K562 (cell line): ENCODE data around the gene PSMA7. TPM values are rescaled to one million over a fixed set of nuclear protein-coding genes. Genes with fewer than 3 reads are reported as not detected.
A peak's percentile ranks its signal among the peaks of the same experiment; 100 is the strongest.

Experiments used
- ATF1 ChIP-seq, 2 experiments: fragments of 450-650 bp in 1 of 2; IDR thresholded peaks; 2 replicates each; pipeline ENCODE4 v1.6.1; 2016; ENCODE audit warnings: missing compliant biosample characterization in 1 of 2, missing genetic modification characterization in 1 of 2
- CBX2 ChIP-seq: fragments of 200-600 bp; sonication (generic); IDR thresholded peaks from one replicate; pipeline ENCODE4 v1.6.1; 2012; ENCODE audit warnings: mild to moderate bottlenecking, low read length, inconsistent platforms; ENCODE audit not compliant: insufficient read depth, poor library complexity, severe bottlenecking
- CBX5 ChIP-seq: IDR thresholded peaks from 2 replicates; pipeline ENCODE4 v1.6.1; 2014; ENCODE audit warnings: low read depth, borderline replicate concordance
- ETV6 ChIP-seq, 3 experiments: fragments of 150-350 bp in 1 of 3; sonication (generic) in 1 of 3; formaldehyde crosslinking in 1 of 3; IDR thresholded peaks; 2 replicates each; pipeline versions ENCODE4 v1.6.1 to v1.8.0; 2014 to 2022; ENCODE audit warnings: borderline replicate concordance in 2 of 3, low read depth in 2 of 3, antibody characterized with exemption in 1 of 3, low read length in 1 of 3, mild to moderate bottlenecking in 1 of 3, missing genetic modification reagents in 1 of 3
- KAT7 ChIP-seq: sonication (generic); formaldehyde crosslinking; IDR thresholded peaks from 2 replicates; pipeline ENCODE4 v1.8.0; 2022; ENCODE audit warnings: missing genetic modification reagents, mild to moderate bottlenecking, borderline replicate concordance
- MAZ ChIP-seq, 2 experiments: fragments of 450-650 bp in 1 of 2; sonication (generic) in 1 of 2; formaldehyde crosslinking; IDR thresholded peaks in 1 of 2; conservative IDR thresholded peaks in 1 of 2; 2 replicates each; pipeline versions ENCODE4 v1.4.0 to v1.5.0; 2020; ENCODE audit warnings: mild to moderate bottlenecking in 1 of 2, missing genetic modification reagents in 1 of 2
- MEF2A ChIP-seq: IDR thresholded peaks from 2 replicates; pipeline ENCODE4 v1.6.1; 2011; ENCODE audit warnings: low read depth, mild to moderate bottlenecking, low read length, moderate library complexity; ENCODE audit not compliant: control insufficient read depth
- MXI1 ChIP-seq: IDR thresholded peaks from 2 replicates; pipeline ENCODE4 v1.6.1; 2011; ENCODE audit warnings: low read depth, mild to moderate bottlenecking, improper control_type of control experiment, low read length
- NELFE ChIP-seq: IDR thresholded peaks from 2 replicates; pipeline ENCODE4 v1.6.1; 2011; ENCODE audit warnings: mild to moderate bottlenecking; ENCODE audit not compliant: insufficient read depth, insufficient read length
- NR4A1 ChIP-seq, 2 experiments: fragments of 250-450 bp in 1 of 2; fragments of 450-650 bp in 1 of 2; sonication (Bioruptor Pico) in 1 of 2; IDR thresholded peaks; 2 replicates each; pipeline versions ENCODE4 v1.4.0 to v1.6.1; 2016 to 2020; ENCODE audit warnings: mild to moderate bottlenecking in 2 of 2, missing compliant biosample characterization in 1 of 2, missing genetic modification characterization in 1 of 2, moderate library complexity in 1 of 2
- PBX2 ChIP-seq, 2 experiments: IDR thresholded peaks in 1 of 2; conservative IDR thresholded peaks in 1 of 2; 2 replicates each; pipeline ENCODE4 v1.6.1; 2016; ENCODE audit warnings: low read depth in 2 of 2, mild to moderate bottlenecking in 1 of 2, missing compliant biosample characterization in 1 of 2, missing genetic modification characterization in 1 of 2, moderate library complexity in 1 of 2
- PYGO2 ChIP-seq: fragments of 450-650 bp; IDR thresholded peaks from 2 replicates; pipeline ENCODE4 v1.6.1; 2016; ENCODE audit warnings: mild to moderate bottlenecking, missing genetic modification characterization, moderate library complexity, missing compliant biosample characterization
- RBM15 ChIP-seq: fragments of 200-400 bp; formaldehyde crosslinking; IDR thresholded peaks from 2 replicates; pipeline ENCODE4 v1.6.1; 2018; ENCODE audit warnings: mild to moderate bottlenecking, low read length, moderate library complexity; ENCODE audit not compliant: insufficient read depth
- RCOR1 ChIP-seq, 2 experiments: IDR thresholded peaks; 2 replicates each; pipeline ENCODE4 v1.6.1; 2012; ENCODE audit warnings: low read depth in 2 of 2, low read length in 2 of 2, borderline replicate concordance in 1 of 2, improper control_type of control experiment in 1 of 2
- SNIP1 ChIP-seq: fragments of 450-650 bp; IDR thresholded peaks from 2 replicates; pipeline ENCODE4 v1.7.1; 2017; ENCODE audit warnings: low read depth, mild to moderate bottlenecking
- SOX6 ChIP-seq: fragments of 450-650 bp; IDR thresholded peaks from 2 replicates; pipeline ENCODE4 v1.6.1; 2014; ENCODE audit warnings: mild to moderate bottlenecking
- SP1 ChIP-seq: sonication (generic); formaldehyde crosslinking; IDR thresholded peaks from 2 replicates; pipeline ENCODE4 v1.8.1; 2022; ENCODE audit warnings: mild to moderate bottlenecking, missing genetic modification reagents
- ZNF174 ChIP-seq: fragments of 250-450 bp; sonication (Bioruptor Pico); IDR thresholded peaks from 2 replicates; pipeline ENCODE4 v1.4.0; 2020; ENCODE audit warnings: mild to moderate bottlenecking
- ZNF445 ChIP-seq: fragments of 250-450 bp; sonication (Bioruptor Pico); IDR thresholded peaks from 2 replicates; pipeline ENCODE4 v1.4.0; 2020; ENCODE audit warnings: low read depth, mild to moderate bottlenecking, moderate library complexity
- ZNF449 ChIP-seq: fragments of 250-450 bp; sonication (Bioruptor Pico); IDR thresholded peaks from 2 replicates; pipeline ENCODE4 v1.8.0; 2022; ENCODE audit warnings: moderate library complexity, mild to moderate bottlenecking, inconsistent platforms
- ZNF695 ChIP-seq: fragments of 450-650 bp; formaldehyde crosslinking; IDR thresholded peaks from 2 replicates; pipeline ENCODE4 v1.4.0; 2020; ENCODE audit warnings: mild to moderate bottlenecking, moderate library complexity
- ZNF764 ChIP-seq: fragments of 250-450 bp; sonication (Bioruptor Pico); IDR thresholded peaks from 2 replicates; pipeline ENCODE4 v1.4.0; 2020; ENCODE audit warnings: low read depth, mild to moderate bottlenecking, moderate library complexity
- polyA plus RNA-seq, 8 experiments: library from polyadenylated mRNA; depleted of rRNA in 4 of 8; stranded (reverse) in 5 of 8; unstranded in 3 of 8; fragments of >200 nt; fragmentation: Nextera tagmentation in 2 of 8; fragmentation: Illumina TruSeq in 1 of 8; extraction: Ambion mirVana in 2 of 8; extraction: Trizol in 1 of 8; gene quantifications; 2 replicates each; pipeline versions ENCODE4 v1.2.1 to v1.2.3, GENCODE V29; 2011 to 2014; ENCODE audit warnings: inconsistent platforms in 1 of 8, missing spikeins in 1 of 8
- total RNA-seq, 7 experiments: library from RNA; depleted of rRNA in 6 of 7; stranded (reverse); fragments of >200 nt in 6 of 7; fragmentation: Illumina TruSeq in 2 of 7; extraction: Trizol in 2 of 7; gene quantifications; 2 replicates each; pipeline versions ENCODE4 v1.2.1 to v1.2.3, GENCODE V29; 2011 to 2021; ENCODE audit warnings: low replicate concordance in 1 of 7

PSMA7 gene
- total and polyA plus RNA-seq, 9 of the 15 experiments (the other 6 are each of a cell fraction or from before 2014, with no cell fraction given) = 257 to 510 (median 393) TPM

GRCh38 chr20:62146019-62146755 lies 3.0 kb upstream of the PSMA7 start (continued):
- TF ChIP-seq CBX2 (no peak), SP1 (CRISPR knock-in tag) (peak; percentile 92), ZNF764 (no peak), RCOR1 (IDR thresholded peaks at IDR 0.05; ENCODE audit: borderline replicate concordance in 1 of 2, low read depth in 2 of 2, low read length in 2 of 2) (peak in 1 of 2 experiments; percentile 88; a peak in 2 of 4 replicates), SNIP1 (no peak), NR4A1 (CRISPR knock-in tag; IDR thresholded peaks at IDR 0.05) (no peak), NR4A1 (tag; IDR thresholded peaks at IDR 0.05) (peak; percentile 52; the same call in 1 of the 2 replicates), ETV6 (IDR thresholded peaks at IDR 0.05; ENCODE audit: borderline replicate concordance in 1 of 2, low read depth in 2 of 2, low read length in 1 of 2) (no peak), ETV6 (CRISPR knock-in tag; IDR thresholded peaks at IDR 0.05; ENCODE audit: borderline replicate concordance) (no peak), CBX5 (no peak), ZNF449 (no peak), PYGO2 (tag) (no peak), PBX2 (CRISPR knock-in tag; IDR thresholded peaks at IDR 0.05; ENCODE audit: low read depth) (no peak), PBX2 (tag; conservative IDR thresholded peaks at IDR 0.05; ENCODE audit: low read depth) (peak; percentile 57; the same call in 1 of the 2 replicates), ZNF174 (CRISPR knock-in tag) (no peak), RBM15 (no peak), SOX6 (peak; percentile 95), ZNF445 (CRISPR knock-in tag) (no peak), ATF1 (CRISPR knock-in tag; IDR thresholded peaks at IDR 0.05) (no peak), ATF1 (tag; IDR thresholded peaks at IDR 0.05) (peak; percentile 87), MXI1 (peak; percentile 62), KAT7 (peak; percentile 77; the same call in 1 of the 2 replicates), MEF2A (no peak), NELFE (no peak), ZNF695 (CRISPR knock-in tag) (no peak), MAZ (CRISPR knock-in tag; conservative IDR thresholded peaks at IDR 0.05 in 1 of 2, IDR thresholded peaks at IDR 0.05 in 1 of 2) (no peak; a peak in 1 of 4 replicates)
